ENCODE measurements around the gene PPP1R14D. TPM values are rescaled to one million over a fixed set of nuclear protein-coding genes. Genes with fewer than 3 reads are reported as not detected.
A peak's percentile ranks its signal among the peaks of the same experiment; 100 is the strongest.

The PPP1R14D gene
- total RNA-seq, 1 experiment from 2014 or later, result not detected

DNA sequence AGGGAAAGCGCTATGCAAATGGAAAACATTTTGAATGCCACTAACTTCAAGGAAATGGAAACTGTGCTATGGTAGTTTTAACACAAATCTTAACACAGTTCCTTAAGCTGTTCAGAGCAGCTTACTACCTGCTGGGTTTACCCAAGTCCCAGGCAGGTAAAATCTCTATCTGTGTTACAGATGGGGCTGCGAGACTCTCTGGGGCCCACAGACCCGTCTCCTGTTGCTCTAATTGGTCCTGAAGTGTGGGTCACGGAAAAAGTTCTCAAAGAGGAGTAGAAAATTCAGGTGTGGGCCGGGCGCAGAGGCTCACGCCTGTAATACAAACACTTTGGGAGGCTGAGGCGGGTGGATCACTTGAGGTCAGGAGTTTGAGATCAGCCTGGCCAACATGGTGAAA is 38.5 kb downstream of the PPP1R14D start:
- DNase-seq (ENCODE audit: low read depth, low spot score) (no peak), ATAC-seq (no peak)
- Histone ChIP-seq H3K9me3 (ENCODE audit: control insufficient read depth in 1 of 2, insufficient read depth in 1 of 2, low read depth in 1 of 2, low read length in 2 of 2) (no peaks in the 10 kb centered on the region), H4K20me1 (ENCODE audit: insufficient read depth) (peaks cover 12% of the 10 kb centered on the region; the same call in 1 of the 2 replicates), H3K36me3 (ENCODE audit: control insufficient read depth in 1 of 2, insufficient read depth in 2 of 2, low read length in 2 of 2) (no peaks in the 10 kb centered on the region), H3K4me3 (replicated peaks in 1 of 2; ENCODE audit: low read depth in 1 of 2, low read length in 2 of 2) (no peak overlapping the region), H3K27me3 (ENCODE audit: insufficient read depth, low read length) (no peaks in the 10 kb centered on the region), H3K4me1 (ENCODE audit: control insufficient read depth in 1 of 2, insufficient read depth in 2 of 2, low read length in 2 of 2) (peaks cover 93 to 98% of the 10 kb centered on the region in 2 experiments), H3K27ac (ENCODE audit: low read depth, low read length) (no peak overlapping the region), H3K4me2 (ENCODE audit: low read length) (peak overlapping the region; percentile 31; the same call in 1 of the 2 replicates), H3K9me2 (ENCODE audit: insufficient read depth) (no peaks in the 10 kb centered on the region), H2AFZ (ENCODE audit: low read depth, low read length, poor library complexity, severe bottlenecking) (no peak overlapping the region), H3K79me2 (ENCODE audit: insufficient read depth, low read length) (peaks cover 44% of the 10 kb centered on the region), H3K9ac (ENCODE audit: low read length) (no peak overlapping the region)
- BruUV-seq (replicated peaks), result no TSS peak
- TF ChIP-seq, protein P1, sequence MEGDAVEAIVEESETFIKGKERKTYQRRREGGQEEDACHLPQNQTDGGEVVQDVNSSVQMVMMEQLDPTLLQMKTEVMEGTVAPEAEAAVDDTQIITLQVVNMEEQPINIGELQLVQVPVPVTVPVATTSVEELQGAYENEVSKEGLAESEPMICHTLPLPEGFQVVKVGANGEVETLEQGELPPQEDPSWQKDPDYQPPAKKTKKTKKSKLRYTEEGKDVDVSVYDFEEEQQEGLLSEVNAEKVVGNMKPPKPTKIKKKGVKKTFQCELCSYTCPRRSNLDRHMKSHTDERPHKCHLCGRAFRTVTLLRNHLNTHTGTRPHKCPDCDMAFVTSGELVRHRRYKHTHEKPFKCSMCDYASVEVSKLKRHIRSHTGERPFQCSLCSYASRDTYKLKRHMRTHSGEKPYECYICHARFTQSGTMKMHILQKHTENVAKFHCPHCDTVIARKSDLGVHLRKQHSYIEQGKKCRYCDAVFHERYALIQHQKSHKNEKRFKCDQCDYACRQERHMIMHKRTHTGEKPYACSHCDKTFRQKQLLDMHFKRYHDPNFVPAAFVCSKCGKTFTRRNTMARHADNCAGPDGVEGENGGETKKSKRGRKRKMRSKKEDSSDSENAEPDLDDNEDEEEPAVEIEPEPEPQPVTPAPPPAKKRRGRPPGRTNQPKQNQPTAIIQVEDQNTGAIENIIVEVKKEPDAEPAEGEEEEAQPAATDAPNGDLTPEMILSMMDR (IDR thresholded peaks at IDR 0.05 in 2 of 3, conservative IDR thresholded peaks at IDR 0.05 in 1 of 3; ENCODE audit: borderline replicate concordance in 1 of 3, insufficient read depth in 1 of 3, low read depth in 2 of 3, low read length in 2 of 3), result no peak
- no peak for TF ChIP-seq JUND (IDR thresholded peaks at IDR 0.05)
- TF ChIP-seq, protein P2, sequence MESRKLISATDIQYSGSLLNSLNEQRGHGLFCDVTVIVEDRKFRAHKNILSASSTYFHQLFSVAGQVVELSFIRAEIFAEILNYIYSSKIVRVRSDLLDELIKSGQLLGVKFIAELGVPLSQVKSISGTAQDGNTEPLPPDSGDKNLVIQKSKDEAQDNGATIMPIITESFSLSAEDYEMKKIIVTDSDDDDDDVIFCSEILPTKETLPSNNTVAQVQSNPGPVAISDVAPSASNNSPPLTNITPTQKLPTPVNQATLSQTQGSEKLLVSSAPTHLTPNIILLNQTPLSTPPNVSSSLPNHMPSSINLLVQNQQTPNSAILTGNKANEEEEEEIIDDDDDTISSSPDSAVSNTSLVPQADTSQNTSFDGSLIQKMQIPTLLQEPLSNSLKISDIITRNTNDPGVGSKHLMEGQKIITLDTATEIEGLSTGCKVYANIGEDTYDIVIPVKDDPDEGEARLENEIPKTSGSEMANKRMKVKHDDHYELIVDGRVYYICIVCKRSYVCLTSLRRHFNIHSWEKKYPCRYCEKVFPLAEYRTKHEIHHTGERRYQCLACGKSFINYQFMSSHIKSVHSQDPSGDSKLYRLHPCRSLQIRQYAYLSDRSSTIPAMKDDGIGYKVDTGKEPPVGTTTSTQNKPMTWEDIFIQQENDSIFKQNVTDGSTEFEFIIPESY (IDR thresholded peaks at IDR 0.05; ENCODE audit: extremely low read depth, insufficient replicate concordance, low read length), result no peak
- no peak for TF ChIP-seq SP1 (IDR thresholded peaks at IDR 0.05; ENCODE audit: low read depth)
- TF ChIP-seq YY1 (IDR thresholded peaks at IDR 0.05; ENCODE audit: extremely low read depth, insufficient replicate concordance, low read depth, low read length), result no peak
- no peak for TF ChIP-seq CEBPB (IDR thresholded peaks at IDR 0.05; ENCODE audit: low read depth)
- TF ChIP-seq RAD21 (IDR thresholded peaks at IDR 0.05; ENCODE audit: low read depth), result no peak
- TF ChIP-seq POLR2AphosphoS5 (IDR thresholded peaks at IDR 0.05; ENCODE audit: low read depth, low read length), result no peak
- TF ChIP-seq POLR2A (IDR thresholded peaks at IDR 0.05; ENCODE audit: borderline replicate concordance, extremely low read depth, insufficient read depth, insufficient read length), result no peak
- no peak for TF ChIP-seq ELF1 (IDR thresholded peaks at IDR 0.05; ENCODE audit: borderline replicate concordance, low read depth)
- TF ChIP-seq EZH2phosphoT487 (IDR thresholded peaks at IDR 0.05; ENCODE audit: borderline replicate concordance), result no peak
- no peak for TF ChIP-seq CBX3 (IDR thresholded peaks at IDR 0.05; ENCODE audit: low read depth)
- no peak for TF ChIP-seq EGR1 (IDR thresholded peaks at IDR 0.05; ENCODE audit: low read depth)
- no peak for TF ChIP-seq SRF (IDR thresholded peaks at IDR 0.05; ENCODE audit: low read depth)
- no peak for TF ChIP-seq TCF7L2 (IDR thresholded peaks at IDR 0.05; ENCODE audit: borderline replicate concordance, extremely low read depth, insufficient read depth, insufficient read length)
- TF ChIP-seq EZH2 (IDR thresholded peaks at IDR 0.05), result no peak
- TF ChIP-seq ZNF274 (IDR thresholded peaks at IDR 0.05; ENCODE audit: low read depth, low read length), result no peak
- CTCF ChIA-PET, result interaction anchor here (1.3 kb wide), 1 partner anchor 104 kb away, joined by 3 read pairs; no protein-coding TSS in a partner anchor
- intact Hi-C loops (cut with micrococcal nuclease), result loop anchor here (10.0 kb wide), 1 partner anchor 195 kb away; the partner anchor contains the start of gene KNL1
- POLR2A ChIA-PET, result interaction anchor here (0.7 kb wide), 1 partner anchor 31 kb away, joined by 13 read pairs; no protein-coding TSS in a partner anchor
- RAD21 ChIA-PET (ENCODE audit: low non-redundant PET in 1 of 2, low total read pairs in 2 of 2, uncharacterized antibody in 2 of 2, unreplicated experiment in 2 of 2), result no interaction called here

Data from HCT116 (cell line).